NCI-H345 treated with DMSO at 0.1 percent for 48 hours (cell line): ENCODE data around the gene RPS6KA5.
A peak's percentile ranks its signal among the peaks of the same experiment; 100 is the strongest.
"Not testable (repeated sequence)": the region's sequence is repeated elsewhere in the genome, so short reads cannot be mapped to it uniquely, and the experiment has no call there.

Experiments used
- DNase-seq: peaks from one replicate; lab custom pipeline; 2025; ENCODE audit not compliant: unreplicated experiment; lab: John Stamatoyannopoulos, UW

The RPS6KA5 gene

GRCh38 chr14:91029456-91030217 is 30.8 kb downstream of the RPS6KA5 start:
- DNase-seq, result no peak

- DNase-seq, result no peak
These were observed 32.9 kb downstream of the RPS6KA5 start for GRCh38 chr14:91027561-91027960.

- DNase-seq, result not testable (repeated sequence)
These were observed 37.8 kb downstream of the RPS6KA5 start for GRCh38 chr14:91022622-91023028.

GRCh38 chr14:91021991-91022621 is 38.3 kb downstream of the RPS6KA5 start:
- no peak for DNase-seq

GRCh38 chr14:91021115-91021514 is 39.3 kb downstream of the RPS6KA5 start:
- no peak for DNase-seq

- DNase-seq, result peak; percentile 87
These were observed 40.8 kb downstream of the RPS6KA5 start for GRCh38 chr14:91019673-91020072.

- no peak for DNase-seq
These were observed 42.0 kb downstream of the RPS6KA5 start for GRCh38 chr14:91018481-91018880.

GRCh38 chr14:91016800-91017410 is 43.5 kb downstream of the RPS6KA5 start:
- DNase-seq, result no peak

- DNase-seq, result no peak
These were observed 45.0 kb downstream of the RPS6KA5 start for GRCh38 chr14:91015435-91015834.

GRCh38 chr14:91012045-91012444 is 48.4 kb downstream of the RPS6KA5 start:
- no peak for DNase-seq

GRCh38 chr14:91010153-91010533 is 50.3 kb downstream of the RPS6KA5 start:
- no peak for DNase-seq

- DNase-seq, result no peak
These were observed 50.8 kb downstream of the RPS6KA5 start for GRCh38 chr14:91009501-91010152.

- no peak for DNase-seq
These were observed 51.6 kb downstream of the RPS6KA5 start for GRCh38 chr14:91008759-91009409.

GRCh38 chr14:91005716-91006115 is 54.7 kb downstream of the RPS6KA5 start:
- DNase-seq, result no peak

GRCh38 chr14:91004987-91005386 is 55.5 kb downstream of the RPS6KA5 start:
- DNase-seq, result no peak

GRCh38 chr14:90999299-90999698 is 61.1 kb downstream of the RPS6KA5 start:
- no peak for DNase-seq

- DNase-seq, result no peak
These were observed 63.5 kb downstream of the RPS6KA5 start for GRCh38 chr14:90996967-90997366.

GRCh38 chr14:90995785-90996184 is 64.7 kb downstream of the RPS6KA5 start:
- DNase-seq, result no peak

- no peak for DNase-seq
These were observed 66.6 kb downstream of the RPS6KA5 start for GRCh38 chr14:90993792-90994191.

- no peak for DNase-seq
These were observed 68.6 kb downstream of the RPS6KA5 start for GRCh38 chr14:90991690-90992443.
